ENCODE data around the gene CYB561A3. TPM values are rescaled to one million over a fixed set of nuclear protein-coding genes. Genes with fewer than 3 reads are reported as not detected.

Gene CYB561A3
- total and polyA plus RNA-seq, 2 of the 13 experiments (the other 11 are each of a cell fraction or from before 2014, with no cell fraction given): 11.4 to 14.9 TPM

DNA sequence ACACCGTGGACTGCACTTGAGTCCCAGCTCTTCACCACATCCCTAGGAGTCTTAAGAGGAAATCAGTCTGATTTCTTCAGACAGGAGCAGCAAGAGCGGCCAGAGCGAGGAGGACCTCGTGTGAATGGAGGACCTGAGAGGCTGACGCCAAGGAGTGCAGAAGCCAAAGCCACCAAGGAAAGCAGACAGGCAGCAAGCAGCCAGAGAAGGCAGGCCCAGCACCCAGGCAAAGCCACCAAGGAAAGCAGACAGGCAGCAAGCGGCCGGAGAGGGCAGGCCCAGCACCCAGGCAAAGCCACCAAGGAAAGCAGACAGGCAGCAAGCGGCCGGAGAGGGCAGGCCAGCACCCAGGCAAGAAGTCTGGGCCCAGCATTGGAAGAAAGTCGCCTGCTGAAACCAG, 11.8 kb downstream of the CYB561A3 start:
- DNase-seq (ENCODE audit: low spot score): no peak
- H3K9ac ChIP-seq (ENCODE audit: insufficient read depth, low read depth, low read length): no peak overlapping the region
- no peaks in the 10 kb centered on the region for H3K9me3 ChIP-seq (ENCODE audit: low read length)
- no peaks in the 10 kb centered on the region for H3K27me3 ChIP-seq (ENCODE audit: control insufficient read depth in 1 of 2, insufficient read depth in 2 of 2, low read length in 2 of 2)
- H4K20me1 ChIP-seq (ENCODE audit: insufficient read depth, low read length): peaks cover 3% of the 10 kb centered on the region; the same call in 1 of the 2 replicates
- no peak overlapping the region for H3K4me3 ChIP-seq (replicated peaks in 1 of 3; ENCODE audit: insufficient read depth in 1 of 3, low read depth in 2 of 3, low read length in 3 of 3)
- WGBS (ENCODE audit: low lambda C conversion rate): 94% methylated on average over 9 of the region's 10 CpGs
- H3K79me2 ChIP-seq (ENCODE audit: insufficient read depth, low read length): no peaks in the 10 kb centered on the region
- peak; percentile 70; the same call in 1 of the 2 replicates for TF ChIP-seq ZC3H13 (CRISPR knock-in tag; IDR thresholded peaks at IDR 0.05)
- TF ChIP-seq REXO4 (CRISPR knock-in tag; IDR thresholded peaks at IDR 0.05; ENCODE audit: borderline replicate concordance): no peak
- TF ChIP-seq ESRRA (CRISPR knock-in tag; IDR thresholded peaks at IDR 0.05; ENCODE audit: low read depth): 0 out of 2 replicates have a peak, but pooled peaks have one; percentile 34
- no TSS peak for BruUV-seq (replicated peaks)
- no peaks in the 10 kb centered on the region for H3K4me1 ChIP-seq (ENCODE audit: insufficient read depth, low read length)
- intact Hi-C loops (cut with micrococcal nuclease; ENCODE audit: unreplicated experiment) (no loop called here), in situ Hi-C loops (cut with HindIII; ENCODE audit: extremely low pct_ligation_motif_present, low pct_unique_long_range_greater_than_20kb) (no loop called here)
- FAIRE-seq: no peak
- POLR2A ChIA-PET: interaction anchor here (3.0 kb wide), 1 partner anchor 12 kb away, joined by 26 read pairs; the partner anchor contains the start of genes CYB561A3 and TMEM138
- H2AFZ ChIP-seq (ENCODE audit: low read length): no peak overlapping the region
- H3K27ac ChIP-seq (ENCODE audit: extremely low read length, insufficient read depth, low read length): no peak overlapping the region
- H3K36me3 ChIP-seq (replicated peaks in 1 of 2; ENCODE audit: control insufficient read depth in 1 of 2, insufficient read depth in 2 of 2, low read length in 2 of 2): peaks cover 21 to 26% of the 10 kb centered on the region in 2 experiments
- no peak overlapping the region for H3K4me2 ChIP-seq (ENCODE audit: low read depth, low read length)
- ATAC-seq: peak; percentile 2; the same call in 2 of the 3 replicates
- CTCF ChIA-PET (ENCODE audit: low intra/inter-chr PET ratio, low total read pairs): no interaction called here

DNA sequence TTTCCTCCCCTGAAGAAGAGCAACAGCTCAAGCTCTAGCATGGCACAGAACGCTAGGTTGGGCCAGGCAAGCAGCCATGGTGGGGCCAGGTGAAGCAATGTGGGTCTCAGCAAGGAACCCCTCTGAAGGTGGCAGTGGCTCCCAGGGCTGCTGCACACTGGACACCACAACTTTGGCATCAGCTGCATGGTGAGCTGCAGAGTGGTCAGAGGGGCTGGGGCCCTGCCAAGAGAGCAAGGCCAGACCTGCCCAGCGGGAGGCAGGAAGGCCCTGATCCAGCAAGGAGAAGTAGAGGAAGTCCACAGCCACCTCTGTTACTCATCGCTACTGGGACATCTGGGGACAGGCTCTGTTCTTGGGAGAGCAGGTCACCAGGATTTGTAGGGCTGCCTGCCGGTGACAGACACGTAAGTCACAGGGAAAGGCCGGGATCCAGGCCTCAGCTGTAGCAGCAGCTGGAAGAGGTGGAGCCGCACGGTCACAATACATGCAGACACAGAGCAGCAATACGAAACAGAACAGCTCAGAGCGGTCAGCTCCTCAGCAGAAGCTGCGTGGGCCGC, 12.4 kb downstream of the CYB561A3 start:
- no peaks in the 10 kb centered on the region for H3K9me3 ChIP-seq (ENCODE audit: low read length)
- peaks cover 3% of the 10 kb centered on the region; the same call in 1 of the 2 replicates for H4K20me1 ChIP-seq (ENCODE audit: insufficient read depth, low read length)
- no peak overlapping the region for H3K27ac ChIP-seq (ENCODE audit: extremely low read length, insufficient read depth, low read length)
- intact Hi-C loops (cut with micrococcal nuclease; ENCODE audit: unreplicated experiment) (no loop called here), in situ Hi-C loops (cut with HindIII; ENCODE audit: extremely low pct_ligation_motif_present, low pct_unique_long_range_greater_than_20kb) (no loop called here)
- H3K4me3 ChIP-seq (replicated peaks in 1 of 3; ENCODE audit: insufficient read depth in 1 of 3, low read depth in 2 of 3, low read length in 3 of 3): no peak overlapping the region
- no peaks in the 10 kb centered on the region for H3K27me3 ChIP-seq (ENCODE audit: control insufficient read depth in 1 of 2, insufficient read depth in 2 of 2, low read length in 2 of 2)
- ATAC-seq (peak; percentile 13), FAIRE-seq (no peak), DNase-seq (ENCODE audit: low spot score) (no peak)
- POLR2A ChIA-PET: interaction anchor here (0.7 to 3.0 kb wide), 3 partner anchors 8 to 13 kb away, joined by 3 to 26 read pairs (median 3); partner anchors contain the start of genes CYB561A3 and TMEM138
- BruUV-seq (replicated peaks): no TSS peak
- no peak overlapping the region for H2AFZ ChIP-seq (ENCODE audit: low read length)
- peaks cover 24 to 33% of the 10 kb centered on the region in 2 experiments for H3K36me3 ChIP-seq (replicated peaks in 1 of 2; ENCODE audit: control insufficient read depth in 1 of 2, insufficient read depth in 2 of 2, low read length in 2 of 2)
- CTCF ChIA-PET (ENCODE audit: low intra/inter-chr PET ratio, low total read pairs): no interaction called here
- H3K79me2 ChIP-seq (ENCODE audit: insufficient read depth, low read length): no peaks in the 10 kb centered on the region
- H3K4me1 ChIP-seq (ENCODE audit: insufficient read depth, low read length): no peaks in the 10 kb centered on the region
- H3K9ac ChIP-seq (ENCODE audit: insufficient read depth, low read depth, low read length): no peak overlapping the region
- H3K4me2 ChIP-seq (ENCODE audit: low read depth, low read length): no peak overlapping the region
- 100% methylated on average over 1 of the region's 12 CpGs for WGBS (ENCODE audit: low lambda C conversion rate)
- TF ChIP-seq, protein P1, sequence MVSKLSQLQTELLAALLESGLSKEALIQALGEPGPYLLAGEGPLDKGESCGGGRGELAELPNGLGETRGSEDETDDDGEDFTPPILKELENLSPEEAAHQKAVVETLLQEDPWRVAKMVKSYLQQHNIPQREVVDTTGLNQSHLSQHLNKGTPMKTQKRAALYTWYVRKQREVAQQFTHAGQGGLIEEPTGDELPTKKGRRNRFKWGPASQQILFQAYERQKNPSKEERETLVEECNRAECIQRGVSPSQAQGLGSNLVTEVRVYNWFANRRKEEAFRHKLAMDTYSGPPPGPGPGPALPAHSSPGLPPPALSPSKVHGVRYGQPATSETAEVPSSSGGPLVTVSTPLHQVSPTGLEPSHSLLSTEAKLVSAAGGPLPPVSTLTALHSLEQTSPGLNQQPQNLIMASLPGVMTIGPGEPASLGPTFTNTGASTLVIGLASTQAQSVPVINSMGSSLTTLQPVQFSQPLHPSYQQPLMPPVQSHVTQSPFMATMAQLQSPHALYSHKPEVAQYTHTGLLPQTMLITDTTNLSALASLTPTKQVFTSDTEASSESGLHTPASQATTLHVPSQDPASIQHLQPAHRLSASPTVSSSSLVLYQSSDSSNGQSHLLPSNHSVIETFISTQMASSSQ (IDR thresholded peaks at IDR 0.05; ENCODE audit: low read depth): no peak
- TF ChIP-seq, protein P1 (CRISPR knock-in tag; IDR thresholded peaks at IDR 0.05; ENCODE audit: borderline replicate concordance): no peak
- no peak for TF ChIP-seq ATF1 (CRISPR knock-in tag; IDR thresholded peaks at IDR 0.05)
- TF ChIP-seq, protein P2, sequence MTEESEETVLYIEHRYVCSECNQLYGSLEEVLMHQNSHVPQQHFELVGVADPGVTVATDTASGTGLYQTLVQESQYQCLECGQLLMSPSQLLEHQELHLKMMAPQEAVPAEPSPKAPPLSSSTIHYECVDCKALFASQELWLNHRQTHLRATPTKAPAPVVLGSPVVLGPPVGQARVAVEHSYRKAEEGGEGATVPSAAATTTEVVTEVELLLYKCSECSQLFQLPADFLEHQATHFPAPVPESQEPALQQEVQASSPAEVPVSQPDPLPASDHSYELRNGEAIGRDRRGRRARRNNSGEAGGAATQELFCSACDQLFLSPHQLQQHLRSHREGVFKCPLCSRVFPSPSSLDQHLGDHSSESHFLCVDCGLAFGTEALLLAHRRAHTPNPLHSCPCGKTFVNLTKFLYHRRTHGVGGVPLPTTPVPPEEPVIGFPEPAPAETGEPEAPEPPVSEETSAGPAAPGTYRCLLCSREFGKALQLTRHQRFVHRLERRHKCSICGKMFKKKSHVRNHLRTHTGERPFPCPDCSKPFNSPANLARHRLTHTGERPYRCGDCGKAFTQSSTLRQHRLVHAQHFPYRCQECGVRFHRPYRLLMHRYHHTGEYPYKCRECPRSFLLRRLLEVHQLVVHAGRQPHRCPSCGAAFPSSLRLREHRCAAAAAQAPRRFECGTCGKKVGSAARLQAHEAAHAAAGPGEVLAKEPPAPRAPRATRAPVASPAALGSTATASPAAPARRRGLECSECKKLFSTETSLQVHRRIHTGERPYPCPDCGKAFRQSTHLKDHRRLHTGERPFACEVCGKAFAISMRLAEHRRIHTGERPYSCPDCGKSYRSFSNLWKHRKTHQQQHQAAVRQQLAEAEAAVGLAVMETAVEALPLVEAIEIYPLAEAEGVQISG (CRISPR knock-in tag; IDR thresholded peaks at IDR 0.05): 0 out of 2 replicates have a peak, but pooled peaks have one; percentile 28
- peak; percentile 71 for TF ChIP-seq RBM22 (optimal IDR thresholded peaks at IDR 0.05; ENCODE audit: low read length)
- peak; percentile 31 for TF ChIP-seq POLR2AphosphoS5 (IDR thresholded peaks at IDR 0.05; ENCODE audit: low read depth, low read length)

Measured in HepG2 (cell line).